ENCODE data around the gene ZFHX2.
A peak's percentile ranks its signal among the peaks of the same experiment; 100 is the strongest.
"Not testable (repeated sequence)": the region's sequence is repeated elsewhere in the genome, so short reads cannot be mapped to it uniquely, and the experiment has no call there.

ZFHX2 gene

GRCh38 chr14:23539248-23540140, 12.1 kb downstream of the ZFHX2 start:
- DNase-seq (ENCODE audit: low spot score), result peak; percentile 79

GRCh38 chr14:23538785-23539184, 12.8 kb downstream of the ZFHX2 start:
- DNase-seq (ENCODE audit: low spot score), result peak; percentile 69

- no peak for DNase-seq (ENCODE audit: low spot score)
Observed at GRCh38 chr14:23538050-23538718, 13.4 kb downstream of the ZFHX2 start.

GRCh38 chr14:23537351-23538049, 14.1 kb downstream of the ZFHX2 start:
- no peak for DNase-seq (ENCODE audit: low spot score)

- DNase-seq (ENCODE audit: low spot score), result not testable (repeated sequence)
Observed at GRCh38 chr14:23536906-23537305, 14.7 kb downstream of the ZFHX2 start.

GRCh38 chr14:23536494-23536893, 15.1 kb downstream of the ZFHX2 start:
- no peak for DNase-seq (ENCODE audit: low spot score)

- no peak for DNase-seq (ENCODE audit: low spot score)
Observed at GRCh38 chr14:23535943-23536342, 15.6 kb downstream of the ZFHX2 start.

GRCh38 chr14:23533652-23534435, 17.7 kb downstream of the ZFHX2 start:
- no peak for DNase-seq (ENCODE audit: low spot score)

- no peak for DNase-seq (ENCODE audit: low spot score)
Observed at GRCh38 chr14:23532658-23533057, 18.9 kb downstream of the ZFHX2 start.

- DNase-seq (ENCODE audit: low spot score), result no peak
Observed at GRCh38 chr14:23531391-23531790, 20.2 kb downstream of the ZFHX2 start.

GRCh38 chr14:23530375-23531055, 21.1 kb downstream of the ZFHX2 start:
- no peak for DNase-seq (ENCODE audit: low spot score)

GRCh38 chr14:23529016-23529415, 22.5 kb downstream of the ZFHX2 start:
- DNase-seq (ENCODE audit: low spot score), result no peak

GRCh38 chr14:23528555-23528954, 23.0 kb downstream of the ZFHX2 start:
- DNase-seq (ENCODE audit: low spot score), result no peak

GRCh38 chr14:23525611-23526010, 26.0 kb downstream of the ZFHX2 start:
- no peak for DNase-seq (ENCODE audit: low spot score)

- DNase-seq (ENCODE audit: low spot score), result no peak
Observed at GRCh38 chr14:23524954-23525353, 26.6 kb downstream of the ZFHX2 start.

GRCh38 chr14:23523229-23524016, 28.1 kb downstream of the ZFHX2 start:
- DNase-seq (ENCODE audit: low spot score), result no peak

GRCh38 chr14:23522643-23523198, 28.8 kb downstream of the ZFHX2 start:
- no peak for DNase-seq (ENCODE audit: low spot score)

GRCh38 chr14:23521785-23522640, 29.6 kb downstream of the ZFHX2 start:
- no peak for DNase-seq (ENCODE audit: low spot score)

- DNase-seq (ENCODE audit: low spot score), result no peak
Observed at GRCh38 chr14:23520899-23521533, 30.5 kb downstream of the ZFHX2 start.
